IMR-90 (cell line): ENCODE measurements around the gene SOX9.

Experiments
- MAZ ChIP-seq: IDR thresholded peaks from 2 replicates; pipeline ENCODE4 v1.6.1; 2012; ENCODE audit warnings: low read depth, mild to moderate bottlenecking, low read length, improper control_type of control experiment, moderate library complexity, borderline replicate concordance
- POLR2A ChIP-seq: IDR thresholded peaks from 2 replicates; pipeline ENCODE4 v1.6.1; 2012; ENCODE audit warnings: mild to moderate bottlenecking, low read depth, low read length
- TF ChIP-seq, protein P1 (sequence below): conservative IDR thresholded peaks from 2 replicates; pipeline ENCODE4 v1.5.1; 2012; ENCODE audit warnings: mild to moderate bottlenecking, low read depth, low read length, improper control_type of control experiment

GRCh38 chr17:72079700-72080099 is 41.1 kb upstream of the SOX9 start:
- TF ChIP-seq POLR2A (no peak), MAZ (no peak)
- TF ChIP-seq, protein P1, sequence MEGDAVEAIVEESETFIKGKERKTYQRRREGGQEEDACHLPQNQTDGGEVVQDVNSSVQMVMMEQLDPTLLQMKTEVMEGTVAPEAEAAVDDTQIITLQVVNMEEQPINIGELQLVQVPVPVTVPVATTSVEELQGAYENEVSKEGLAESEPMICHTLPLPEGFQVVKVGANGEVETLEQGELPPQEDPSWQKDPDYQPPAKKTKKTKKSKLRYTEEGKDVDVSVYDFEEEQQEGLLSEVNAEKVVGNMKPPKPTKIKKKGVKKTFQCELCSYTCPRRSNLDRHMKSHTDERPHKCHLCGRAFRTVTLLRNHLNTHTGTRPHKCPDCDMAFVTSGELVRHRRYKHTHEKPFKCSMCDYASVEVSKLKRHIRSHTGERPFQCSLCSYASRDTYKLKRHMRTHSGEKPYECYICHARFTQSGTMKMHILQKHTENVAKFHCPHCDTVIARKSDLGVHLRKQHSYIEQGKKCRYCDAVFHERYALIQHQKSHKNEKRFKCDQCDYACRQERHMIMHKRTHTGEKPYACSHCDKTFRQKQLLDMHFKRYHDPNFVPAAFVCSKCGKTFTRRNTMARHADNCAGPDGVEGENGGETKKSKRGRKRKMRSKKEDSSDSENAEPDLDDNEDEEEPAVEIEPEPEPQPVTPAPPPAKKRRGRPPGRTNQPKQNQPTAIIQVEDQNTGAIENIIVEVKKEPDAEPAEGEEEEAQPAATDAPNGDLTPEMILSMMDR = no peak
